Neural progenitor cell (in vitro differentiated cells): Measurements from ENCODE around the gene ZNF485.

Experiments used
- EZH2 ChIP-seq: fragments of 200-600 bp; sonication (generic); IDR thresholded peaks from 2 replicates; pipeline ENCODE4 v1.6.1; 2017; ENCODE audit warnings: antibody characterized with exemption, mild to moderate bottlenecking, moderate library complexity
- EZH2phosphoT487 ChIP-seq: fragments of 200-600 bp; sonication (generic); IDR thresholded peaks from 2 replicates; pipeline ENCODE4 v1.6.1; 2017; ENCODE audit warnings: antibody characterized with exemption
- TF ChIP-seq, protein P1 (sequence below): fragments of 200-600 bp; sonication (generic); IDR thresholded peaks from 2 replicates; pipeline ENCODE4 v1.5.1; 2017; ENCODE audit warnings: antibody characterized with exemption, mild to moderate bottlenecking

- TF ChIP-seq, protein P1, sequence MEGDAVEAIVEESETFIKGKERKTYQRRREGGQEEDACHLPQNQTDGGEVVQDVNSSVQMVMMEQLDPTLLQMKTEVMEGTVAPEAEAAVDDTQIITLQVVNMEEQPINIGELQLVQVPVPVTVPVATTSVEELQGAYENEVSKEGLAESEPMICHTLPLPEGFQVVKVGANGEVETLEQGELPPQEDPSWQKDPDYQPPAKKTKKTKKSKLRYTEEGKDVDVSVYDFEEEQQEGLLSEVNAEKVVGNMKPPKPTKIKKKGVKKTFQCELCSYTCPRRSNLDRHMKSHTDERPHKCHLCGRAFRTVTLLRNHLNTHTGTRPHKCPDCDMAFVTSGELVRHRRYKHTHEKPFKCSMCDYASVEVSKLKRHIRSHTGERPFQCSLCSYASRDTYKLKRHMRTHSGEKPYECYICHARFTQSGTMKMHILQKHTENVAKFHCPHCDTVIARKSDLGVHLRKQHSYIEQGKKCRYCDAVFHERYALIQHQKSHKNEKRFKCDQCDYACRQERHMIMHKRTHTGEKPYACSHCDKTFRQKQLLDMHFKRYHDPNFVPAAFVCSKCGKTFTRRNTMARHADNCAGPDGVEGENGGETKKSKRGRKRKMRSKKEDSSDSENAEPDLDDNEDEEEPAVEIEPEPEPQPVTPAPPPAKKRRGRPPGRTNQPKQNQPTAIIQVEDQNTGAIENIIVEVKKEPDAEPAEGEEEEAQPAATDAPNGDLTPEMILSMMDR = no peak
- no peak for TF ChIP-seq EZH2
- TF ChIP-seq EZH2phosphoT487 = no peak
Measured at GRCh38 chr10:43610636-43611035, 4.4 kb downstream of the ZNF485 start.
